HG03025 (cell line): ENCODE data around the gene IFNGR1.
"Not testable (repeated sequence)": the region's sequence is repeated elsewhere in the genome, so short reads cannot be mapped to it uniquely, and the experiment has no call there.

ENCODE experiments used
- ATAC-seq: cut with Tn5 transposase; IDR thresholded peaks from one replicate; pipeline ENCODE4 v1.9.1; 2021; ENCODE audit warnings: mild to moderate bottlenecking, moderate library complexity; ENCODE audit not compliant: unreplicated experiment, low FRiP score

Gene IFNGR1

DNA sequence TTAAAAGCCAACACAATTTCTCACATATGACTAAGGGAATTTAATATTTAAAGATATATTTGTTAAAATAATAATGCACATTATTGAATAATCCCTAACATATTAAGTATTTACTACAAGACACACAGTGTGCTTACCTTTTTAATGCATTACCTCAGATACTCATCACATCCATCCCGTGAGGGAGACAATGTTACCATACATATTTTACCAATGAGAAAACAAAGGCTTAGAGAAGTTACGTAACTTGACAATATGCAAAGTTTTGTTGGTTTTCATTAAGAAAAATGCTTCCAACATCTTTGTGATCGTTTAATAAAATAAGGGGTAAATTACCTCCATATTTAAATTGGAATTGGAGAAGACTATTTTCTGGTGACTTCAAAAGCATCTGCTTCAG is 4.3 kb downstream of the IFNGR1 start:
- no peak for ATAC-seq

DNA sequence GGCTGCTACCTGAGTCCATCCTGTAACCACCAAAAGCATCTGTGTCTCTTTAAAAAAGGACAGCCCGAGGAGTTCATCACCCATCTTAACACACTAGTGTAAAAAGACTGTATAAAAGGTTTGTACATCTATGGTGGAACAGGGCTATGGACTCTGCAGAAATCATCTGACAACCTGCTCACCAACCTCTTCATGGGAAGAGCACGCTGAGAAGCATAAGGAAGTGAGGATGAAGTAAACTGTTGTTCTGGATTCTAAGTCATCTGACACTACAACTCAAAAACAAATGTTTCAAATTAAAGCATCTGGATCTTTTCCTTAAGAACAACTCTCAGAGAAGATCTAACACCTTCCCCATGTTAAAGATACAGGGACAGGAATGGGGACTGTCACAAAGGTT is 5.4 kb downstream of the IFNGR1 start:
- ATAC-seq, result no peak

DNA sequence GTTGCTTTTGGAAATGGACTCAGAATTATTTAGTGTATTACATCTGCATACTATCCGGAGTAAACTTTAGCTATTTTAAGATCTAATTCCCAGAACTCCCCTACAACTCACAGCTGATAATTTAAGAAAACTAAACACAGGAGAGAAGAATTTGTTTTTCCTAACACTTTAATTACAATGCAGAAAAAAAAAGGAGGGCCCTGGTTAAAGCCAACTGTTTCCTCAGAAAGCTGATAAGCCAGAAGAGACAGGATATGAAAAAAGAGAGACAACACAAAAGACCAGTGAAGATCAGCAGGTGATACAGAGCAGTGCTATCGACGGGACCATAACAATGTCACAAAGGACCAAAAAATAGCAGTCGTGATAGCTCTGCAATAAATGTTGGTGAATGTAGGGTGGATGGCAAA is 5.8 kb downstream of the IFNGR1 start:
- no peak for ATAC-seq

DNA sequence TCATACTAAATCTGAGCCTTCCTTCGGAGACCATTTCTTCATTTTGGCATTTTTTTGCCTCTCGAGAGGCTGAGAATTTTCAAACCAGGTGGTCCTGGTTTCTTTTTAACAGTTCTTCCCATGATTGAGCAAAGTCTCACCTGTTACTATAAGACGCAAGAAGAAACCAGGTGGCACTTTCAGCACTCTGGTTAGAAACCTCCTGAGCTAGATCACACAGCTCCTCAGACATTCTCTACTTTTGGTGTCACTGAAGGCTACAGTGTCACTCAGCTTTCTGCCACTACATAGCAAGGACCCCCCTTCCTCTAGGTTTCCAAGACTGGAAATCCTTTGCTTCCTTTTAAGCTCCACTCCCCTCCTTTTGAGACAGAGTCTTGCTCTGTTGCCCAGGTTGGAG is 7.3 kb downstream of the IFNGR1 start:
- ATAC-seq, result no peak

DNA sequence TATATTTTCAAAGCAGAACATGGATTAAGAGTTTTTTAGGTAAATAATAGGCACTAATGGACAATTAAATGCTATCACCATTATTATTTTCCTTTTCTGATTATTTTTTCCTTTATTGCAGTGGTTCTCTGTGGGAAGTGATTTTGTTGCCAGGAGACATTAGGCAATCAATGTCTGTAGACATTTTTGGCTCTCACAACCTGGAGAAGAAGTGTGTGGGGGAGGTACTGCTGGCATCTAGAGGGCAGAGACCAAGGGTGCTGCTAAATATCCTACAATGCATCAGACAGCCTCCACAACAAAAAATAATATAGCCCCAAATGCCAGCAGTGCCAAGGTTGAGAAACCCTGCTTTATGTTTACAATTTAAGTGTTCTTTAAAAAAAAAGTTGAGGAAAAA is 8.3 kb downstream of the IFNGR1 start:
- ATAC-seq, result no peak

DNA sequence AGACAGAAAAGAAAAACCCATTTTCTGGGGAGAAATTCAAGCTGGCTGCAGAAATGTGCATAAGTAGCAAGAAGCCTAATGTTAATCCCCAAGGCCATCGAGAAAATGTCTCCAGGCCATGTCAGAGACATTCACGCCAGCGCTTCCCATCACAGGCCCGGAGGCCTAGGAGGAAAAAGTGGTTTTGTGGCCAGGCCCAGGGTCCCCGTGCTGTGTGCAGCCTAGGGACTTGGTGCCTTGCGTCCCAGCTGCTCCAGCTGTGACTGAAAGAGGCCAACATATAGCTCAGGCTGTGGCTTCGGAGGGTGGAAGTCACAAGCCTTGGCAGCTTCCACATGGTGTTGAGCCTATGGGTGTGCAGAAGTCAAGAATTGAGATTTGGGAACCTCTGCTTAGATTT is 10.9 kb downstream of the IFNGR1 start:
- ATAC-seq, result no peak

DNA sequence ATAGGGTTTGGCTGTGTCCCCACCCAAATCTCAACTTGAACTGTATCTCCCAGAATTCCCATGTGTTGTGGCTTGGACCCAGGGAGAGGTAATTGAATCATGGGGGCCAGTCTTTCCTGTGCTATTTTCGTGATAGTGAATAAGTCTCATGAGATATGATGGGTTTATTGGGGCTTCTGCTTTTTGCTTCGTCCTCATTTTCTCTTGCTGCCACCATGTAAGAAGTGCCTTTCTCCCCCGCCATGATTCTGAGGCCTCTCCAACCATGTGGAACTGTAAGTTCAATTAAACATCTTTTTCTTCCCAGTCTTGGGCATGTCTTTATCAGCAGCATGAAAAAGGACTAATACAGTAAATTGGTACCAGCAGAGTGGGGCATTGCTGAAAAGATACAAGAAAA is 11.7 kb downstream of the IFNGR1 start:
- ATAC-seq, result not testable (repeated sequence)

DNA sequence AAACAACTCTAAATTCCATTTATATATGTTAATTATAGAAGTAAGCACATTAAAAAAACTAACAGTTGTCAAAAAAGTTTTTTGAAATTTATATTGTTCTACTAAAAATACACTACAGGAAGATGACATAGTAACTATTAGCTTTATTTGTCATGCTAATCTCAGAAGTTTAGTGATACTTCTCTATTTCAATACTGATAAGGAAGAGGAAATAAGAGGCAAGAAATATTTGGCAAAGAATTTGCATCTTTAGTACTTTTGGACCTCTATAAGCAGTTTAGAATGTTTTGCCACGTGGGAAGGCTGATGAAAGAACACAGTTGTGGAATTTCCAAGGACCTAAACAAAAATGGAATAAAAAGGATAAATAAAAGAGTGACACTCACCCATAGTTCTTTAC is 12.6 kb downstream of the IFNGR1 start:
- ATAC-seq, result no peak

DNA sequence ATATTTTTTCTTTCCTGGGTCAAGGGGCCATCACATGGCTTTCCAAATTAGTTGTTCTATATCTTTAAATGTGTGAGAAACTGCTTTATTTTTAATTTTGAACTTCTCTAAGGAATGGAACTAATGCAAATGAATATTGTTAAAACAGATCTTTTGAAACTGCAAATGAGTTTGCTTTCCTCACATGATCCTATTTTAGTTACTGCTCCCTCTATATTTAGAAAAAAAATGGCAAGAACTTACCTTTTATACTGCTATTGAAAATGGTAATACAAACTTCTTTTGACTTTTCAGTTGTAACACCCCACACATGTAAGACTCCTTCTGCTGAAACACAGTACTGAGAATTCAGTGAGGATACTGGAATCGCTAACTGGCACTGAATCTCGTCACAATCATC is 15.9 kb downstream of the IFNGR1 start:
- no peak for ATAC-seq

DNA sequence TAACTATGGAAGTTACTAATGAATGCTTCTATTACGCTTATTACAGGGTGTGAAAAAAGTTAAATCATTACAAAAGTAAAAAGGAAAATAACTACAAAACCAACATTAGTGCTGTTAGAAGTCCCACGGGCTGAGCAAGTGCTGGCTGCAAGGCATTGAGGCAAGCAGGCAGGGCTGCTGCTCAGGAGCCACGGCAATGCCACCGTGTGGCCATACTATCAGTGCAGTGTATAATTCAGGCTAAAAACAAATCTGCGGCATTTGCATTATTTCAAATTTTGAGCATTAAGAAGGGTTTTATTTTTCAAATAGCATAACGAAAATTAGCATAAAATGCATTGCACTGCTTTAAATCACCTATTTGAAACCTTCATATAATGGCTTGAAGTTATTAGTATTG is 17.1 kb downstream of the IFNGR1 start:
- no peak for ATAC-seq

DNA sequence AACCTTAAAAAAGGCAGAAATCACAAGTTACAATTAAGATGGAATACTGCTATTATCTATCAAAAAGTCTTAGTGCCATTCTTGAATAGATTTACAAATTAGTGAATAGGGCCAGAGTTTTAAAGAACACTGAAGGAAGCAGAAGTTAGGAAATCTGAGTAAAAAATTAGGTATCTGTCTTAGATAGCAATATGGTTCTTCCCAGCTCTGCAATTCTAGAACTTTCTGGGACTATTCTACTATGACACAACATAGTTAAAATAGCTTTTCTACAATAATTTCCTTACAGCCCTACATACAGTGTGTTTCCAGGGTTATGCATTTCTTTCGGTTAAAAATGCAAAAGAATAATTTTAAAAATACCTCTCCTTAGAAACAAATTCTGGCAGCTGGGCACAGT is 18.2 kb downstream of the IFNGR1 start:
- no peak for ATAC-seq

DNA sequence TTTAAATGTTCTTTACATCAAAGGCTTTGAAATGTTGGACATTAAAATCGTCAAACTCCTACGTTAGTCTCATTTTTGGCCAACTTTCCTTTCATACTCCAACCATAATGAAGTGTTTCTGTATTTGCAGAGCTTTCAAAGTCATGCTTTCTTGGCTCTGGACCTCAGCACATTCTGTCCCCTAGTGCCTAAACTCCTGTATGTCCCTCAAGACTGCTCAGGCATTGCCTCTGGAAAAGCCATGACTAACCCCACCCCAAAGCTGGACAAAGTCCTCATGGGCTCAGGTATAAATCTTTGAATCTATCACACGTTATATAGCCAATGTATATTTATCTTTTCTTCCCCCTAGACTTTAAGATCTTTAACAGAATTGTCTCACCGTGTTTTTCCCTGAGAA is 18.9 kb downstream of the IFNGR1 start:
- ATAC-seq, result no peak

DNA sequence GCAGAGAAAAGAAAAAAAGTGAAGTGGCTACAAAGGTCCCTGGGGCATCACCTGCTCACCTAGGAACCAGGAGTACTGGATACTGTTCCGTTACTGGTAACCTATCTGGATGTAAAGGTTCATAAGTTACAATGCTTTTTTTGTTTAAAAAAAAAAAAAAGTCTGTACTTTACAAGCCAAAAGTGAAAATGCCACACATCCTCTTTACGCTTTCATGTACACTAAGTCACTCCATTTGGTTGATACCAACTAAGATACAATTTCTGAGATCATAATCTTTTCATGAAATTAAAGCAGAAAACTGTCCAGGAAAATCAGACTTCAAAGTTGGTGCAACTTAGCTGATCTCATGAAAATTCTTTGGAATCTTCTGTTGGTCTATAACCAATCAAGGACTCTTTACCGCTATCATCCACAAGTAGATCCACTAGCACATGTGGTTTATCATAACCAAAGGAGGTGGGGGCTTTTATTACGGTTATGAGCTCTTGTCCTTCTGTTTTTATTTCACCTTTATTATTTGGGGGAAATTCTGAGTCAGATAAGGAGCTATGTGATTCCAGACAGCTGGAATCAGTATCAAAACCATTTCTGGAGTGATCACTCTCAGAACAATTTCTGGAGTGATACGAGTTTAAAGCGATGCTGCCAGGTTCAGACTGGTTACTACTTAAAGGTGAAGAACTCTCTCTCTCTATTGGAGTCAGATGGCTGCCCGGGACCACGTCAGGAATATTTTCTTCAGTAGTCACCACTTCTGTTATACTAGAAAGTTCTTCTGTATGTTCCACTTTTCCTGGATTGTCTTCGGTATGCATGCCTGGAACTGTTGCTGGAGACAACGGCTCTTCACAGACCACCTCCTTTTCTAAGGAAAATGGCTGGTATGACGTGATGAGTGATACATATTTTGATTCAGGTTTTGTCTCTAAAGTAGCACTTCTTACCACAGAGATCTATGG is 21.2 kb downstream of the IFNGR1 start:
- ATAC-seq, result no peak

DNA sequence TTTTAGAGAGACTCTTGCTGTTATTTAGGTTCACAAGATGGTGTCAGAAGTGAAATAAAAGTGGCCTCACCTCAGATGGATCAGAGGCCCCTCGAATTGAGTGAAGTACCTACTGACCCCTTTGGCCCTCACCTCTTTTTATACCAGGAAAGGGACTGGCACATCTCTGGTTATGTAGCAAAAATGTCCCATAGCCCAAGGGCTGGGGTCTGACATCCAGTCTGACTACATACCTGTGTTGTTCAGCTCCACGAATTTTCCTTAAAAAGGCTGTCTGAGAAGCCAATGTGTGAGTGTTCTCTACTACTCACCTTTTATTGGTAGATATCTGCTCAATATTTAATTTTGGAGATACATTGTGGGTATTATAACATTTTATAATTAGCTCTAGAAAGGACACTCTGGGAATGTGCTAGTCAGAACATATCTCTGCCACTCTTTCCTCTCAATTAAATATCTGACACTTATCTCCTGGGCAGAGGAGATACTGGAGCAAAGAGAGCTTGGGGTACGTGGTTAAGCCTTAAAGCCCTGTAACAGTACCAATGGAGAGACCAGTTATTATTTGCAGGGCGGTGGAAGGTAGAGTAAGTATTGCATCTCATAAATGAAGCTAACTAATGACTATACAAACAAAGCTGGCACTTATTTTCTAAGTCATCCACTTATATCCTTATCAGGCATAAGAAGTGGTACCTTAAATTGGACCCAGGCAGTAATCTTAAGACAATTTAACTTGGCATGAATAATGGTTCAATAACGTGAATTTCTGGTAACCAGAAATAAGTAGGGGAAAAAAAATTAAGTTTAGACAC is 25.7 kb downstream of the IFNGR1 start:
- no peak for ATAC-seq

DNA sequence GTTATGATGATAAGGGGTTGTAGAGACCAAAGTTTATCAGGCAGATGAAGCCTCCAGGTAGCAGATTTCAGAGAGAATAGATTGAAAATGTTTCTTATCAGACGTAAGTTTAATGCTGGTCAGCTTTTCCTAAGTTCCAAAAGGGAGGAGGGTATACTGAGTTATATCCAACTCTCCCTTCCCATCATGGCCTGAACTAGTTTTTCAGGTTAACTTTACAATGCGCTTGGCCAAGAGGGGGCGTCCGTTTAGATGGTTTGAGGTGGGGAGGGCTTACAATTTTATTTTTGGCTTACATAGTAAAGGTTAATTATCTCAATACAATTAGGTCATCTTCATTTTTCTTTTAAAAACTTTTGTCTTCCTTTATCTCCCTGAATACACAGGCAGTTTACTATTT is 26.4 kb downstream of the IFNGR1 start:
- no peak for ATAC-seq

DNA sequence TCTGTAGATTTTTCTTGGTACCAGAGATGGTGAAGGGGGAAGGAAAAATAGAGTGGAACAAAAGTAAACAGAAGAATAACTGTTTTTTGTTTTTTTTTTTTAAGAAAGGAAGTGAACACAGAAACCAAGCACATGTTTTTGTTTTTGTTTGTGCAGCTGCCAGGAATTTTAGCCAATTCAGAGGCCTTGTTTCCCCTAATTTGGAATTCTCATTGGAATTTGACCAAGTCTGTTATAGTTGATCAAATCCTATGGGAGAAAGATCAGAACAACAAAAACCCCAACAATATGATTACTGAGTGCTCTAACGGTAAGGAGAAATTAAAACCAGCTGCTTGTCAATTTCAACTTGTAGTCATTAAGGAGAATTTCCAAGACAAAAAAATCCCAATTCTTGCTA is 27.5 kb downstream of the IFNGR1 start:
- ATAC-seq, result no peak

DNA sequence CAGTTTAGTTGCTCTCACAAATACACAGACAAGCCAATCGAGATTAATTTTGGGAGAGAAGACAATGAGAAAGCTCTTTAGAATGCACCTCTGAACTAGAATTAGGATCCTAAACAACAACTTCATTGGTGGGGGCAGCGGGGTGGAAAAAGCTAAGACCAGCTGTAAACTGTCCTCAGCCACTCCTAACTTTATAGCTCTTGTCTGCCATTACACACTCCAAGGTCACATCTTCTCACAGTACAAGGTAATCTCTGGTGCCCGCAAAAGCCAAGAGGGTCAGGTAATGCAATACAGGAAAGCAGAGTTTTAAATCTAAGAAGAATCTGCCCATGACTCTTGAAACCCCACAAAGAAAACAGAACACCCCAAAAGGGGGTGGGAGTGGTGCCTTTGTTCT is 27.9 kb downstream of the IFNGR1 start:
- ATAC-seq, result no peak

DNA sequence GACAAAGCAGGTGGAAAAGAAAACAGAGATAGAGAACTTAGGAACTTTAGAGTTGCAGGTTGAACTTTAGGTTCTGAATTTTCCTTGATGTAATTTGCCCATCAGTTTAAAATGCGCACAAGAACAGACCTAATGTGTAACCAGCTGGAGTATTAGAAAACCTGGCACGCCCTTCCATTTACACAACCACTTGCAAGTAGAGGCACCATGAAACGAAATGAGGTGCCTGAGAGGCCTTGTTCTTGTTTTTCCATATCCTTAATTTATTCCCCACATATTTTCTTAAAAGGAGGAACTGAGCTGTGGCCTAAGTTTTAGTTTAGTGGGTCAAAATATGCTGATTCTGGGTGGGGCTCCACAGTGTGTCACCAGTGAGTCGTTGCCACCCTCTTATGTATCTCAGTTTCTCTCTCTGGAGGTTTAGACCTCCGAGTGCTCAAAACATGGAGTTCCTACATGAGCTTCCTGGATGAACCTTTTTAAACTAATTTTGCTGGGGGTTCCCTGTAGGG is 28.5 kb downstream of the IFNGR1 start:
- no peak for ATAC-seq

DNA sequence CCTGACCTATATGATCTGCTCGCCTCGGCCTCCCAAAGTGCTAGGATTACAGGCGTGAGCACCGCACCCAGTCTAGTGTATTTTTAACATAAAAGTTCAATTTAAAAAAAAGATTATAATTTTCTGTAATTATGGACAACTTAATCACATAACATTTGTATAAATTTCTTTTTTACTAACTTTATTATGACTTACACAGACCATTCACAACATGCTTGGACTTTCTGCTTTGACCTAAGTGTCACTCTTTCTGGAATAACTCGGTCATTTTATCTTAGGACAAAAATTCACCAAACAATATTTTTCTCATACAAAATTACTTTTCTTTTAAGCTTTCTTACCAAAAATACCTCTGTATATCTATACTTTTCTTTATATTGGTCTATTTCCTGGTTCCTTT is 30.3 kb downstream of the IFNGR1 start:
- ATAC-seq, result no peak

DNA sequence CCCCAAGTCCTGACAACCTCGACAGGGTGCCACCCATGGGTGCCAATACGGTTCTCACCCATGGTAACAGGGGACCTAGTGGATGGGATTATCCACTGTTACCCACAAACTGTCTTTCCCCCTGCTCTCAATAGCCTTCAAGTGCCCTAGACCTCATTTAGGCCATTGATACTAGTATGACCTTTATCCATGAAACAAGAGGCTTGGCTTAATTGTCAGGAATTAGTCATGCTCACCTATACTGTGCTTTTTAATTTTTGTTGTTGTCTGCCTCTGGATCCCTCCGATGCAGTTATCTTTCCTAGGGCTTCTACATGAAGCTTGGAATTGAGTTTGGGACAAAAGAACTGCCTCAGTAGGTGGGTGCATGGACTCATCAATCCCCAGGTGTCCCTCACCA is 33.9 kb downstream of the IFNGR1 start:
- no peak for ATAC-seq

DNA sequence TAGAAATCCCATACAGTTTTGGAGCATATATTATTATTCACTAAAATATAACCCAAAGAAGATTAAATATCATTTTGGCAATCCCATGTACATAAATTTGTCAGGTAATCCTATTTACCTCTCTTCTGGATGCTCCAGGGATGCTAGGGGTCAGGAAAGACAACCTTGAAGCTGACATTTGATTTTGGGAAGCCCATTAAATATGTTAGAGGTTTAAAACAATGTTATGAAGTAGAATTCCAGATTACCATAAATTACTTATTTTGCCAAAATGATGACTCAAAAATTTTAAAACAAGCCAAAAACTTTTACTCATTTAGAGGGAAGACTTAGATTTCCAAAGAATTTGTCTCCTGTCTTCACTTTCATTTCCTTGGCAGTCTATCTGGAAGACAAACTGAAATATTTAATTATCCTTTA is 36.5 kb downstream of the IFNGR1 start:
- ATAC-seq, result no peak
